Thoracic aorta endothelial cell (primary cell): ENCODE data around the gene BCL2L12. TPM values are rescaled to one million over a fixed set of nuclear protein-coding genes. Genes with fewer than 3 reads are reported as not detected.

ENCODE experiments used
- small RNA-seq: library from RNA; depleted of rRNA; stranded (forward); fragments of <200 nt; gene quantifications from one replicate; pipeline ENCODE3, GENCODE V24; 2012
- total RNA-seq: library from RNA; depleted of rRNA; stranded (reverse); fragments of >200 nt; gene quantifications from 2 replicates; pipeline ENCODE4 v1.2.3, GENCODE V29; 2012

Gene BCL2L12, protein sequence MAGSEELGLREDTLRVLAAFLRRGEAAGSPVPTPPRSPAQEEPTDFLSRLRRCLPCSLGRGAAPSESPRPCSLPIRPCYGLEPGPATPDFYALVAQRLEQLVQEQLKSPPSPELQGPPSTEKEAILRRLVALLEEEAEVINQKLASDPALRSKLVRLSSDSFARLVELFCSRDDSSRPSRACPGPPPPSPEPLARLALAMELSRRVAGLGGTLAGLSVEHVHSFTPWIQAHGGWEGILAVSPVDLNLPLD
- 11.2 and 14.4 TPM in 2 replicates for total RNA-seq

DNA sequence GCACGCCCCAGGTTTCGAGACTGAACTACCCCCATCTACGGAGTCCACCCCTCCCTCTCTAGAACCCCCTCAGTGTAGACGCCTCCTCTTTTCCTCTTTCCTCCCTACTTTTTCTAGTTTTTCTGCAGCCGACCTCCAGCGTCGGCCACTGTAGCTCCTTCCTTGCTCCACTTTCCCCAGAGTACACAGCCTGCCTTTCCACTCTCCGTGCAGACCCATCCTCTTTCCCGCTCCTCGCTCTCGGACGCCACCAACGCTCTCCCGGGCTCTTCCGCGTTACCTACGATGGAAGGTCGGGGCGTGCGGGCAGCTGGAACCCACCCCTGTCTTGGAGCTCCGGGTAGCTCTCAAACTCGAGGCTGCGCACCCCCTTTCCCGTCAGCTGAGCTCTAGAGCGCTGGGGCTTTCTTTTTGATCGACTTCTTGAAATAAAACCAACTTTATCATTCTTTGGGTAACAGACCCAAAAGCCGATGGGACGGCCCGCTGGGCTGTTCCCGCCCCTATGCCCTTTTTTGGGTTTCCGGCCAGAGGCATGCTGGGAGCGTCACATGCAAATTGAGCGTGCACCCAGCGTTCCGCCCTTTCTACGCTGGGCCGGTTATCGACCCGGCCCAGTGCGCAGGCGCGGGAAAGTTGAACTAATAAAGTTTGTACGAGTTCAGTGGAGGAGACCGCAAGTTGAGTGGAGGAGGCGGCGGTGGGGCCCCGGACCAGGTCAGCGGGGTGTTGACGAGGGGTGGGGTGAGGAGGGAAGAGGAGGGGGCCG, at the start of gene BCL2L12, which contains the start of gene IRF3:
Gene BCL2L12 (plus strand): TSS at position 583 of the 769 bp plus-strand sequence. CDS start 760 bp downstream, outside the sequence.
Gene IRF3 (minus strand): TSS at position 507 of the 769 bp plus-strand sequence. CDS start 1,019 bp downstream, outside the sequence.

DNA sequence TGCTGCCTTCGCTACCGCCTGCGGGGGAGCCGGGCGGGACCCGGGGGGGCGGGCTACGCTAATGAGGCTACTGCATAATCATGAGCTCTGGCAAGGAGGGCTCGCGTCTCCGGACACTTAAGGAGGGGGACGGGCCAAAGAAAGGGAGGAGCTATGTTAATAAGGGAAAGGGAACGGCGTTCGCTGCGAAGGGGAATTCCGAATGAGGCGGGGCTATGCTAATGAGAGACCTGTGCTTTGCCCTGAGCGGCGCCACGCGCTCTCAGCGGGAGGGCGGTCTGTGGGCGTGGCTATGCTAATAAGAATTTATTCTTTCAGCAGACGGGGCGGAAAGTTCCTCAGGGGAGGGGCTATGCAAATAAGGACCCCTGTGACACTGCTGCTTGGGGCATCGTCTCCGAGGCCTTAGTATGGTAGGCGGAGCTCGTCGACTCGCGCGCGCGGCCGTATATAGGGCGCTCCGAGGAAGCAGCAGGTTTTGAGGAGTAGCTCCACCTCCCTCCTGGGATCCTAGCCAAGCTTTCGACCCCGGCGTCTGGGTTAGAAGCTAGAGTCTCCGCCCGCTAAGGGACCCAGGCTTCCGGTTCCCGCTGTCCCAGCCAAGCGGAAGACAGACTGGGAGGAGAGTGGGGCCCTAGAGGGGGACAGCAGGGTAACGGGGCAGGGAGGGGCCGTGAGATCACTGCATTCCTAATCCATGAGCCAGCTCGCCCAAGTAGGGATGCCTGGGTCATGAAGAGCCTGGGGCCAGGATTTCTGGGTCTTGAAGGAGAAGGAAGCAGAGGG, 25.4 kb upstream of the BCL2L12 start, which contains the start of gene RRAS:
Gene RRAS (minus strand): TSS at position 31 of the 786 bp plus-strand sequence. CDS start 45 bp downstream, outside the sequence.

DNA sequence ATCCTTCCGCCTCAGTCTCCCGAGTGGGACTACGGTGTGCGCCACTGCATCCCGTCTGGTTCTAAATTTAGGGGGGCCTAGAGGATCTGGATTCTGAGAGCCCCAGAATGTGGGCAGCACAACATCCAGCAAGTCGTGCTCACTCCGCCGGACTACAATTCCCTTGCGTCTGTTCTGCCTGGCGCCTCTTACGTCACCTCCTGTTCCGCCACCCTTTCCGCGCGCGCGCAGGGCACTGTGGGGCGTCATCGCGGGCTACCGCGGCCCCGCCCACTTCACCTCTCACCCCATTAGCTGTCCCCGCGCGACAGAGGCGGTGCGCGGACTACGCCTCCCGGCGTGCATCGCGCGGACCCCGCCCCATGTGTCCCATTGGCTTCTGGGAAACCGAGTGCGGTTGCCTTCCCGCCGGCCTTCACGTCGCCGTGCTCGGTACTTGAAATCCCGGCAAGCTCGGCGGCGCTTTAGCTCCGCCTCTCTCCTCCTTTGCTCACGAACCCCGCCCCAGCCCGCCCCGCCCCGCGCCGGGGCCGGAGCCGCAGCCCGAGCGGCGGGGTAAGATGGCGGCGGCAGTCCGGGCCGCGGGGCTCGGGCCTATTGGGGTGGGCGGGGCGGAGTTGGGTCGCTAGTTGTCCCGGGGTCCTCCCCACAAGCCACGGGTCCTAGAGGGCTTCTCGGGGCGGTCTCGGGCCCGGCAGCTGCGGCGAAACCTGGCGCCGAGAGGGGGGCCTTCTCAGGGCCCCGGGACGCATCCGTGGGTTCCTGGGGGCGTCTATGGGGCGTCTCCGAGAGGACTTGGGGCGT, 23.8 kb upstream of the BCL2L12 start, which contains the start of gene SCAF1:
Gene SCAF1 (plus strand): TSS at position 522 of the 804 bp plus-strand sequence. CDS start 2,818 bp downstream, outside the sequence.

DNA sequence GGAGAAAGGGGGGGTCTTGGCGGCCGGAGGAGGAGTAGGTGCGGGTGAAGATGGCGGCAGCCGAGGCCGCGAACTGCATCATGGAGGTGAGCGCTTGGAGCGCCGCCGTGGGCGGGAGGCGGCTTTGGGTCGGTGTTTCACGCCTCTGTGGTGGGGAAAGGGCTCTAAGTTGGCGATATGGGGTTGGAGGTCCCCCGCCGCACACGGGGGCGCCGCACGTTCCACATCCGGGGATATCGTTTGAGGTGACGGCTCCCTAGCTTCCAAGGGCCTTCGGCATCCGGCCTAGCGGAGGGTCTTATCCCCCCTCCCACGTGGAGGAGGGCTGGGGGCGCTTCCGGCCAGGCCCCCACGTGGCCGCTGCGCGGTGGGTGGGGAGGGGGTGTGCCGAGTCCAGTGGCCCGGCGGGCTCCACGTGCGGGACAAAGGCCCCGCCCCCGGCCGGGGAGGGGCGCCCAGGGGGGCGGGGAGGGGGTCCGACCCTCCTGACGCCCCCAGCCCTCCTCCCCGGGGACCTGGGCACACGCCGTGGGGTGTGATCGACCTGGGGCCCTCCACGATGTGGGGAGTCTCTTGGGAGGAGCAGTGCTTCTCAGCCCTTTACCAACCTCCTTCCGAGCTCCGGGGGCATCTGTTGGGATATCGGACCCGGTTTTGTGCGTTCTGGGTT, 11.6 kb downstream of the BCL2L12 start, which contains the start of gene PRMT1:
Gene PRMT1 (plus strand): TSS at position 41 of the 670 bp plus-strand sequence. CDS start 10 bp downstream, at position 51.

DNA sequence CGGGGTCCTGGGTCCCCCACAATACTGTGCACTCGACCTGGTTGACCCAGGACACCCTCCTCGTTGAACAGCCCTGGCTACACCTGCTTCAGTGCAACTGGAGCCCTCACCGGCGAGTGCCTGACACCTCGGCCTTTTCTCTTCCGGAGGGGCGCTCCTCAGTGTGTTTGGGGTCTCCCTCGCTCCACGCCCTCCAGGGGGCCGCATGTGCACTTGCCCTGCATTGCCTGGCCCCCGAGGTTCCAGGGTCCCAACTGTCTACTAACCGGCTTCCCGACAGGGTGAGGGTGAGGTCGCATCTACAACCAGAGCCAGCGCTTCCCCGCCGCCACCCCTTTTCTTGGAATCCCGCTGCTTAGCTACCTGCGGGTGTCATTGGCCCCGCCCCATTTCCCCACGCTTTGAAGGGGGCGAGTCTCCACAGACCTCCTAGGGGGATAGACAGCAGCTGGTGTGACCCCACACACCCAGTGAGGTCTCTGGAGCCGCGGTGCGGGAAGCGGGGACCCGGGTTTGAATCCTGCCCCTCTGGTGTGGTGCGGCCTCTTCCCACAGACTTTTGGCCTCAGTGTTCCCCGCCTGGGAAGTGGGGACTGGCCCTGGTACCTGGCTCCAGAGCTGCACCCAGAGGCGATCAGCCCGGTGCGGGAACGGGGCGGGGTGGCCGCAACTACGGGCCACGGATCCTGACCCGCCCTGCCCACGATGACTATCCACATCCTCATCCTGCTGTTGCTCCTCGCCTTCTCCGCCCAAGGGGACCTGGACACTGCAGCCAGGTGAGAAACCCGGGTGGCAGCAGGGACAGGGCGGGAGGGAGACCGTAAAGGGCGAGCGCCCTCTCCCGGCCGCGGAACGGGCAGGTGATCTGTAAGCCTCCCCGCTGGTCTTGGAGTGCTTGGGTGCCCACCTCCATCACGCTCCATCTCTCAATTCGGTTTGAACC, 23.7 kb downstream of the BCL2L12 start, which contains the start of gene ADM5:
Gene ADM5 (plus strand): TSS at position 462 of the 946 bp plus-strand sequence. CDS start 244 bp downstream, at position 706.

DNA sequence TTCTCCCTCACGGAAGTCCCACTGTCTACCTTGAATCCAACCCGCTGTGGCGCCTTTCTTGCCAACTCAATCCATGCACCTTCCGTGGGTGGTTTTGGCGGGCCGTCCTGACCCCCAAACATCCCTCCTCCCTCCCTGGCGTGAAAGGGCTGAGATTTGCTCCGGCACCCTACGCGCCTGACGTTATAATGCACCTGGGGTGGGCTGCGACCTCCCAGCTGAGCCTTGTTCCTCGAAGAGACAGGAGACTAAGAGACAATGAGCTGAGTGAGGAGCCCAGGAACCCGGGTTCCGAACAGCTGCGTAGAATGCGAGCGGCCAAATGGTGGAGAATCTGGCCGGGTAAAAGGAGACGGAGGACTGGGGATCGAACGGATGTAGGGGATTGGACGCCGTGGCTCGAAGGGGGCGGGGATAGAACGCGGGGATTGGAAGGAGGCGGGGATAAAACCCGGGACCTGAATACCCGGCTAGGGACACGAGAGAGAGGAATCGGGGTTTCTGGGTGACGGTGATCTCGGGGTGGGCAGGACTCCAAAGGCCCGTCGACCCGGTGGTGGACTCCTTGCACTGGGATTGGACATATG, 25.0 kb downstream of the BCL2L12 start, which contains the start of gene CPT1C:
Gene CPT1C (plus strand): TSS at position 461 of the 587 bp plus-strand sequence. CDS start 1,137 bp downstream, outside the sequence.

Small RNAs within 50 kb of the gene (small RNA-seq; reads per million reads assigned to genes)
- gene MIR5088 = not detected

Other genes with a start within 250 kb of the BCL2L12 start
- gene PTH2, start 242.5 kb upstream of the BCL2L12 start, total RNA-seq = not detected in 2 replicates
- not detected in 2 replicates for gene GFY, start 240.5 kb upstream of the BCL2L12 start, total RNA-seq
- under 0.01 TPM in 1 of 2 replicates, not detected in the other for gene SLC17A7, start 224.4 kb upstream of the BCL2L12 start, total RNA-seq
- gene PIH1D1, start 214.1 kb upstream of the BCL2L12 start, total RNA-seq = 51.5 and 111 TPM in 2 replicates
- gene ALDH16A1, start 212.7 kb upstream of the BCL2L12 start, total RNA-seq = 28.9 and 34.8 TPM in 2 replicates
- gene FLT3LG, start 191.7 kb upstream of the BCL2L12 start, total RNA-seq = 2.4 and 3.1 TPM in 2 replicates
- gene RPL13A, start 178.3 kb upstream of the BCL2L12 start, total RNA-seq = 1,873 and 2,063 TPM in 2 replicates
- 2,409 and 3,161 TPM in 2 replicates for gene RPS11, start 169.5 kb upstream of the BCL2L12 start, total RNA-seq
- 44.5 and 54.9 TPM in 2 replicates for gene FCGRT, start 153.3 kb upstream of the BCL2L12 start, total RNA-seq
- 119 and 136 TPM in 2 replicates for gene RCN3, start 137.9 kb upstream of the BCL2L12 start, total RNA-seq
- 69.1 and 78.6 TPM in 2 replicates for gene NOSIP, start 85.4 kb upstream of the BCL2L12 start, total RNA-seq
- gene PRRG2, start 84.6 kb upstream of the BCL2L12 start, total RNA-seq = 1.9 and 3.1 TPM in 2 replicates
- 5.7 and 6.7 TPM in 2 replicates for gene PRR12, start 74.8 kb upstream of the BCL2L12 start, total RNA-seq
- 32.8 and 34.7 TPM in 2 replicates for gene RRAS, start 25.8 kb upstream of the BCL2L12 start, total RNA-seq
- 24.9 and 26.7 TPM in 2 replicates for gene SCAF1, start 23.7 kb upstream of the BCL2L12 start, total RNA-seq
- gene IRF3, start 76 bp upstream of the BCL2L12 start, total RNA-seq = 41.1 and 41.2 TPM in 2 replicates
- 221 and 270 TPM in 2 replicates for gene PRMT1, start 11.3 kb downstream of the BCL2L12 start, total RNA-seq
- 0.72 and 0.80 TPM in 2 replicates for gene ADM5, start 23.7 kb downstream of the BCL2L12 start, total RNA-seq
- 7.5 and 13.3 TPM in 2 replicates for gene CPT1C, start 25.2 kb downstream of the BCL2L12 start, total RNA-seq
- gene TSKS, start 97.4 kb downstream of the BCL2L12 start, total RNA-seq = not detected in 2 replicates
- gene AP2A1, start 101.1 kb downstream of the BCL2L12 start, total RNA-seq = 81.3 and 98.0 TPM in 2 replicates
- gene FUZ, start 147.4 kb downstream of the BCL2L12 start, total RNA-seq = 11.4 and 12.2 TPM in 2 replicates
- 26.1 and 29.3 TPM in 2 replicates for gene MED25, start 152.4 kb downstream of the BCL2L12 start, total RNA-seq
- 48.3 and 58.9 TPM in 2 replicates for gene PTOV1, start 185.2 kb downstream of the BCL2L12 start, total RNA-seq
- 46.3 and 47.3 TPM in 2 replicates for gene PNKP, start 201.6 kb downstream of the BCL2L12 start, total RNA-seq
- gene AKT1S1, start 211.4 kb downstream of the BCL2L12 start, total RNA-seq = 11.6 and 14.4 TPM in 2 replicates
- gene TBC1D17, start 211.8 kb downstream of the BCL2L12 start, total RNA-seq = 10.3 and 12.1 TPM in 2 replicates
- gene IL4I1, start 231.0 kb downstream of the BCL2L12 start, total RNA-seq = 1.1 and 2.1 TPM in 2 replicates